GM21786 (cell line): ENCODE data around the gene FAM107B.
A peak's percentile ranks its signal among the peaks of the same experiment; 100 is the strongest.
"Not testable (repeated sequence)": the region's sequence is repeated elsewhere in the genome, so short reads cannot be mapped to it uniquely, and the experiment has no call there.

ENCODE experiments used
- ATAC-seq: cut with Tn5 transposase; IDR thresholded peaks from one replicate; pipeline ENCODE4 v1.9.1; 2021; ENCODE audit not compliant: unreplicated experiment

FAM107B gene

GRCh38 chr10:14639637-14640036 is 135.1 kb downstream of the FAM107B start:
- ATAC-seq = no peak

- no peak for ATAC-seq
Observed at GRCh38 chr10:14635043-14635710, 139.5 kb downstream of the FAM107B start.

GRCh38 chr10:14634572-14634971 is 140.1 kb downstream of the FAM107B start:
- not testable (repeated sequence) for ATAC-seq

GRCh38 chr10:14625765-14626525 is 148.8 kb downstream of the FAM107B start:
- no peak for ATAC-seq

- ATAC-seq = no peak
Observed at GRCh38 chr10:14625192-14625631, 149.5 kb downstream of the FAM107B start.

- ATAC-seq = no peak
Observed at GRCh38 chr10:14624600-14624999, 150.1 kb downstream of the FAM107B start.

GRCh38 chr10:14623931-14624330 is 150.8 kb downstream of the FAM107B start:
- no peak for ATAC-seq

GRCh38 chr10:14621037-14621436 is 153.7 kb downstream of the FAM107B start:
- ATAC-seq = no peak

- ATAC-seq = no peak
Observed at GRCh38 chr10:14618674-14619073, 156.0 kb downstream of the FAM107B start.

- no peak for ATAC-seq
Observed at GRCh38 chr10:14617852-14618251, 156.8 kb downstream of the FAM107B start.

GRCh38 chr10:14616955-14617730 is 157.6 kb downstream of the FAM107B start:
- ATAC-seq = no peak

- ATAC-seq = no peak
Observed at GRCh38 chr10:14616465-14616864, 158.2 kb downstream of the FAM107B start.

GRCh38 chr10:14613588-14613920 is 161.1 kb downstream of the FAM107B start:
- ATAC-seq = no peak

- ATAC-seq = no peak
Observed at GRCh38 chr10:14612873-14613587, 161.7 kb downstream of the FAM107B start.

GRCh38 chr10:14611968-14612693 is 162.6 kb downstream of the FAM107B start:
- peak; percentile 62 for ATAC-seq

GRCh38 chr10:14609178-14609577 is 165.5 kb downstream of the FAM107B start:
- no peak for ATAC-seq

- peak; percentile 40 for ATAC-seq
Observed at GRCh38 chr10:14608381-14609001, 166.2 kb downstream of the FAM107B start.

- ATAC-seq = no peak
Observed at GRCh38 chr10:14606633-14607032, 168.1 kb downstream of the FAM107B start.

- peak; percentile 45 for ATAC-seq
Observed at GRCh38 chr10:14605231-14605925, 169.3 kb downstream of the FAM107B start.
